ENCODE measurements around the gene SPATS2.

DNA sequence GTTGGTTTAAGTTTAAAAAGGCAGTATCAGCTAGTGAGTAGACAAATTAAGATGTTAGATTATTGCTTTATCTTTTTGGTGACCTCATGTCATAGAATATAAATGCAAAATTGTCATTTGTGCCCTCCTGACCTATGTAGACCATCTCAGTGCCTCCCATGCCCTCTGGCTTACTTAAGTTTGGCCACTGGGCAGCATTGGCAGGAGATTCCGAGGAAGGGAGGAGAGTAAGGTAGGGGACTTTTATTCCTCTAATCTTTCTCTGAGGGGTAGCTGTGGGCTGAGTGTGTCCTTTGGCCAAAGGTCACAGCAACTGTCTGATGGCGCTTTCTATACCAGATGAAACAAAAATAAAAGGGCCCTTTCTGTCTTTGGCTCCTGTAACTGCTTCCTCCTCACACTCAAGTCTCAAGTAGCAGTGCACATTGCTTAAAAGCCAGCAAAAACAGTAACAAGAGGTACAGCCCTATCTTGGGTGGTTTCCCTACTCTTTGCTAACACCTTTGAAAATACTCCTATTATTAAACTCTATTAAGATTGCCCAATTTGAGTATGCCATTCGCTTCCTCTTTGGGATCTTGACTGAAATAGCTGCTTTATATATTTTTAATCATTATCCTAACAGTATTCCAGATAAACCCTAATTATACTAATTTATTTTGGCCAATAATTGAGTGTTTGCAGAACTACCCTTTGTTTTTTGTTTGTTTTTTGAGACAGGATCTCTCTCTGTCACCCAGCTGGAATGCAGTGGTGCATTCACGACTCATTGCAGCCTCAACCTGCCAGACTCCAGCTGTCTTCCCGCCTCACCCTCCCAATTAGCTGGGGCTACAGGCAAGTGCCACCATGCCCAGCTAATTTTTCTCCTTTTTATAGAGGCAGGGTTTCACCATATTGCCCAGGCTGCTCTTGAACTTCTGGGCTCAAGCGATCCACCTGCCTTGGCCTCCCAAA, 115.1 kb downstream of the SPATS2 start:
- TF ChIP-seq, protein P1, sequence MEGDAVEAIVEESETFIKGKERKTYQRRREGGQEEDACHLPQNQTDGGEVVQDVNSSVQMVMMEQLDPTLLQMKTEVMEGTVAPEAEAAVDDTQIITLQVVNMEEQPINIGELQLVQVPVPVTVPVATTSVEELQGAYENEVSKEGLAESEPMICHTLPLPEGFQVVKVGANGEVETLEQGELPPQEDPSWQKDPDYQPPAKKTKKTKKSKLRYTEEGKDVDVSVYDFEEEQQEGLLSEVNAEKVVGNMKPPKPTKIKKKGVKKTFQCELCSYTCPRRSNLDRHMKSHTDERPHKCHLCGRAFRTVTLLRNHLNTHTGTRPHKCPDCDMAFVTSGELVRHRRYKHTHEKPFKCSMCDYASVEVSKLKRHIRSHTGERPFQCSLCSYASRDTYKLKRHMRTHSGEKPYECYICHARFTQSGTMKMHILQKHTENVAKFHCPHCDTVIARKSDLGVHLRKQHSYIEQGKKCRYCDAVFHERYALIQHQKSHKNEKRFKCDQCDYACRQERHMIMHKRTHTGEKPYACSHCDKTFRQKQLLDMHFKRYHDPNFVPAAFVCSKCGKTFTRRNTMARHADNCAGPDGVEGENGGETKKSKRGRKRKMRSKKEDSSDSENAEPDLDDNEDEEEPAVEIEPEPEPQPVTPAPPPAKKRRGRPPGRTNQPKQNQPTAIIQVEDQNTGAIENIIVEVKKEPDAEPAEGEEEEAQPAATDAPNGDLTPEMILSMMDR (IDR thresholded peaks at IDR 0.05) = no peak
- TF ChIP-seq POLR2A (IDR thresholded peaks at IDR 0.05) = no peak

Data from heart left ventricle (tissue), 13 donors.